ENCODE measurements around the gene PUS3.

- TF ChIP-seq JUND (IDR thresholded peaks at IDR 0.05) = no peak
- TF ChIP-seq CTCF (IDR thresholded peaks at IDR 0.05 in 2 of 3, conservative IDR thresholded peaks at IDR 0.05 in 1 of 3; ENCODE audit: borderline replicate concordance in 1 of 3, insufficient read depth in 1 of 3, low read depth in 2 of 3, low read length in 2 of 3) = no peak
- no peak for TF ChIP-seq YY1 (IDR thresholded peaks at IDR 0.05; ENCODE audit: extremely low read depth, insufficient replicate concordance, low read depth, low read length)
- TF ChIP-seq, protein P1, sequence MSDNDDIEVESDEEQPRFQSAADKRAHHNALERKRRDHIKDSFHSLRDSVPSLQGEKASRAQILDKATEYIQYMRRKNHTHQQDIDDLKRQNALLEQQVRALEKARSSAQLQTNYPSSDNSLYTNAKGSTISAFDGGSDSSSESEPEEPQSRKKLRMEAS (IDR thresholded peaks at IDR 0.05) = no peak
- TF ChIP-seq EZH2 (IDR thresholded peaks at IDR 0.05) = no peak
- TF ChIP-seq FOSL1 (IDR thresholded peaks at IDR 0.05; ENCODE audit: low read depth) = no peak
- TF ChIP-seq CEBPB (IDR thresholded peaks at IDR 0.05; ENCODE audit: low read depth) = no peak
- no peak for TF ChIP-seq ZBTB33 (IDR thresholded peaks at IDR 0.05; ENCODE audit: extremely low read depth, insufficient replicate concordance, low read length)
Observed at GRCh38 chr11:125938418-125938817, 35.4 kb upstream of the PUS3 start.

Measured in HCT116 (cell line).